NCI-H1694 (cell line): ENCODE data around the gene MMP14.

Source experiments
- DNase-seq: peaks from one replicate; lab custom pipeline; 2025; lab: John Stamatoyannopoulos, UW

MMP14 gene

GRCh38 chr14:22884738-22885523, 48.5 kb downstream of the MMP14 start:
- DNase-seq, result no peak

DNA sequence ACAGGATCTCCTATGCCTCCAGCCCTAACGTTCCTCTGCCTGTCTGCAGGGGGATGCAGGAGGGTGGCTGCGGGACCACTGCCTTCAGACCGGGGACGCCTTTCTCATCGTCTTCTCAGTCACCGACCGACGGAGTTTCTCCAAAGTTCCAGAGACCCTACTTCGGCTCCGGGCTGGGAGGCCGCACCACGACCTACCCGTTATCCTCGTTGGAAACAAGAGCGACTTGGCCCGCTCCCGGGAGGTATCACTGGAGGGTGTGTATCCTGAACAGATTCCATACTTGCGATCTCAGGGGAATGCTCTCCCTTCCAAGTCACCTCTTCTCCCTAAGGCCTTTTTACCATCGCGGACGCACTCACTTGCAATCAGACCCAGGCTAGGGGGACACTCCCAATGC, 49.6 kb downstream of the MMP14 start:
- no peak for DNase-seq

GRCh38 chr14:22886500-22887259, 50.3 kb downstream of the MMP14 start:
- DNase-seq, result no peak

GRCh38 chr14:22887260-22887989, 51.0 kb downstream of the MMP14 start:
- no peak for DNase-seq

- peak; percentile 73 for DNase-seq
Measured at GRCh38 chr14:22887990-22888378, 51.6 kb downstream of the MMP14 start.

DNA sequence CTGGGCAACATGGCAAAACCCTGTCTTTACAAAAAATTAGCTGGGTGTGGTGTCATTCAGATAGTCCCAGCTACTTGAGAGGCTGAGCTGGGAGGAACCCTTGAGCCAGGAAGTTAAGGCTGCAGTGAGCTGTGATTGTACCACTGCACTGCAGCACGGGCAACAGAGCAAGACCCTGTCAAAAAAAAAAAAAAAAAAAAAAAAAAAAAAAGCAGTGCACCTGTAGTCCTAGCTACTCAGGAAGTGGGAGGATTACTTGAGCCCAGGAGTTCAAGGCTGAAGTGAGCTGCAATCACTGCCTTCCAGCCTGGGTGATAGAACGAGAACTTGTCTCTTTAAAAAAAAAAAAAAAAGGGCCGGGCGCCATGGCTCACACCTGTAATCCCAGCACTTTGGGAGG, 52.3 kb downstream of the MMP14 start:
- DNase-seq, result no peak

- peak; percentile 34 for DNase-seq
Measured at GRCh38 chr14:22890416-22890815, 54.0 kb downstream of the MMP14 start.

DNA sequence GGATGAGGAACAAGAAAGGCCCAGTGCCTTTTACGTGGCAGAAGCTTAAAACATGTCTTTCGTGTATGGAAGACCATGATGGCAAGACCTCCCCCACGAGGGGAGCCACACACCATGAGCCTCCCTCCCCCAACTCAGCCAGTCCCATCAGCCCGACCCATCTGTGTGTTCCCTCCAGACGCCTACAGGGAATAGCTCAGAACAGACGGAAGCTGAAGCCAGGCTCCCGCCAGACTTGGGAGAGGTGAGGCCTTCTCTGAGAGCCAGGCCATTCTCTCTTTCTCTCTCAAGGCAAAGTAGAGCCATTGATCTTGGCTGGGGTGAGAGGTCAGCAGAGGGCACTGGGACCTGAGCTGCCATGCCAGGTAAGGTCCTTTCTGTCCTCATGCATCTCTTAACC, 56.1 kb downstream of the MMP14 start:
- DNase-seq, result peak; percentile 44

DNA sequence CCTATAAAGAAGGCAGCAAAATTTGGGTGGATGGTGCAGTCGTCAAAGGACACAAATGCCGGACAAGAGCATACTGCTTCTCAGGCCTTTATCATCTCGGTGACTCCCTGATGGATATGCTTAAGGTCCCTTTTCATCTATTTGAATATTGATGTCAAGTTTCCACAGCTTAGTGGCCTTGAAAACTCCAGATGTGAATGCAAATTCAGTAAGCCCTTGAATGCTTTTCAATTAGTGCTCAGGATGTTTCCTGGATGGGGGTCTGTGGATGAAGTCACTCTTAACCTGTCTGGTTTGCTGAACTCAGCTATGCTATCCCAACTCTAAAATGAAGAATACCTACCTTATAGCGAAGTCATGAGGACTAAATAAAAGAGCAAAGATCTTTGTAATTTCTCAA, 57.3 kb downstream of the MMP14 start:
- no peak for DNase-seq

- no peak for DNase-seq
Measured at GRCh38 chr14:22895402-22895801, 59.0 kb downstream of the MMP14 start.

DNA sequence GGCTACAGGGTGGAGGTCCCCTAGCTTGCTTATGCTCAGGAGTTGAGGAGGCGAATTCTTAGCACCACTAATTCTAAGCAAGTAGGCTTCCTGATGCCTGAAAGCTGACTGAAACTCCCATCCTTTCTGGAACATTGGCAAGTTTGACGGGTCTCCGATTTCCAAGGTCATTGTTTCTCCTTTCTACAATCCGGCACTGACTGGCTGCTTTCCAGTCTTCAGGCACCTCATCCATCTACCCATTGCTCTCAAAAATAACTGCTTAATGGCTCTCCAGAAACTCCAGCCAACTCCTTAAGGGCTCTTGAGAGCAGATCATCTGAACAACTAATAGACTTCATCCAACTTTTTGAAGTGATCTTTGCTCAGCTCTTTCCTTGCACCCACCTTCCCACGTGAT, 60.0 kb downstream of the MMP14 start:
- no peak for DNase-seq

DNA sequence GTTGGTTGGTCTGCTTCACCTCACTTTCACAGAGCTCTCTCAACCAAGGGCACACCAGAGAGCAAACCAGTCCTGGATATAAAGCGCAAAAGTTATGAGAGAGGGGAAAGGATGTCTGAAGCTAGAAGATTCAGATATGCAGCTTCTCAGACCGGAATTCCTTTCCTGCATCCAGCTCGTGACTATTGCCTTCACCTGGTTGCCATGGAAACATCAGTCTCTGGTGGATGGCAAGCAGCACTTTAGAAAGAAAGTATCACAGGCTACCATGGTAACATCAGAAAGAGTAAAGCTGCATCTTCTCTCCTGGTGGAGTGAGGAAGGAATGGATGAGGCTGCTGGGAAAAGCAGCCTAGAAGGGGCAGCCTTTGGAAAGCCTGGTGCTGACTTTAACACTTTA, 60.4 kb downstream of the MMP14 start:
- DNase-seq, result no peak

- no peak for DNase-seq
Measured at GRCh38 chr14:22897357-22897756, 61.0 kb downstream of the MMP14 start.
